ENCODE measurements around the gene SMC5. TPM values are rescaled to one million over a fixed set of nuclear protein-coding genes. Genes with fewer than 3 reads are reported as not detected.

SMC5 gene
- total RNA-seq, 1 donor from 2014 or later = 29.7 TPM

GRCh38 chr9:70250221-70250620 lies 8.6 kb upstream of the SMC5 start:
- Histone ChIP-seq H3K36me3 (no peaks in the 10 kb centered on the region), H3K4me3 (no peak overlapping the region), H3K9me3 (no peaks in the 10 kb centered on the region), H3K27ac (no peak overlapping the region), H3K4me1 (peaks cover 2% of the 10 kb centered on the region), H3K27me3 (no peaks in the 10 kb centered on the region)
- intact Hi-C loops (cut with DNase I) = no loop called here
- no peak for DNase-seq (ENCODE audit: extremely low spot score in 2 of 2)
- TF ChIP-seq CTCF (IDR thresholded peaks at IDR 0.05) (no peak), POLR2A (IDR thresholded peaks at IDR 0.05) (no peak), POLR2AphosphoS5 (IDR thresholded peaks at IDR 0.05; ENCODE audit: insufficient read depth in 1 of 2, low read depth in 1 of 2) (no peak)

- H3K27me3 ChIP-seq = no peaks in the 10 kb centered on the region
- H3K36me3 ChIP-seq = no peaks in the 10 kb centered on the region
- no peak for DNase-seq (ENCODE audit: extremely low spot score in 2 of 2)
- no peak overlapping the region for H3K27ac ChIP-seq
- peaks cover 41% of the 10 kb centered on the region for H3K4me1 ChIP-seq
- intact Hi-C loops (cut with DNase I) = no loop called here
- TF ChIP-seq CTCF (IDR thresholded peaks at IDR 0.05) (no peak), POLR2A (IDR thresholded peaks at IDR 0.05) (no peak), POLR2AphosphoS5 (IDR thresholded peaks at IDR 0.05; ENCODE audit: insufficient read depth in 1 of 2, low read depth in 1 of 2) (no peak)
- no peaks in the 10 kb centered on the region for H3K9me3 ChIP-seq
- no peak overlapping the region for H3K4me3 ChIP-seq
Observed at GRCh38 chr9:70255486-70255885, 3.3 kb upstream of the SMC5 start.

DNA sequence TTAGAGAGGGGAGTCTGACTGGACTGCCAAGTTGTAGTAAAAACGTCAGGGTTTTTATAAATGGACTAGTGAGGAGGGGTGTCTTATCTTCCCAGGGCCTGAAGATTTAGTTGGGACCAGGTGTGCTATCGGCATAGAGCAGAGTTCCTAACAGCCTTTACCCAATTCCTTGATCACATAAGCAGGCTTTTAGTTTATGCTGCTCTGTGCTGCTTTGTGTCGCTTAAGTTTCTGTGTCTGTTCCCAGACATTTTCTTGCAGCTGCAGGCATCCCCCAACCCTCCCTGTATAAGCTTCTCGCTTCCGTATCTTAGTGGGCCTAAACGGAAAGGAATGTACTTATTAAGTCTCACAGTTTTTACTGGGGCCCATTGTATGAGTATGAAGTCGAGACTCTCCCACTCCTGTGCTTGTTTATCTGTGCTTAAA lies 2.6 kb upstream of the SMC5 start:
- TF ChIP-seq POLR2AphosphoS5 (IDR thresholded peaks at IDR 0.05; ENCODE audit: insufficient read depth in 1 of 2, low read depth in 1 of 2) (no peak), CTCF (IDR thresholded peaks at IDR 0.05) (no peak), POLR2A (IDR thresholded peaks at IDR 0.05) (no peak)
- H3K27ac ChIP-seq = peak overlapping the region; percentile 21
- peaks cover 48% of the 10 kb centered on the region for H3K4me1 ChIP-seq
- no peaks in the 10 kb centered on the region for H3K27me3 ChIP-seq
- H3K36me3 ChIP-seq = no peaks in the 10 kb centered on the region
- no peaks in the 10 kb centered on the region for H3K9me3 ChIP-seq
- peak overlapping the region in 1 of 2 donors; percentile 20 for H3K4me3 ChIP-seq
- DNase-seq (ENCODE audit: extremely low spot score in 2 of 2) = no peak
- intact Hi-C loops (cut with DNase I) = no loop called here

DNA sequence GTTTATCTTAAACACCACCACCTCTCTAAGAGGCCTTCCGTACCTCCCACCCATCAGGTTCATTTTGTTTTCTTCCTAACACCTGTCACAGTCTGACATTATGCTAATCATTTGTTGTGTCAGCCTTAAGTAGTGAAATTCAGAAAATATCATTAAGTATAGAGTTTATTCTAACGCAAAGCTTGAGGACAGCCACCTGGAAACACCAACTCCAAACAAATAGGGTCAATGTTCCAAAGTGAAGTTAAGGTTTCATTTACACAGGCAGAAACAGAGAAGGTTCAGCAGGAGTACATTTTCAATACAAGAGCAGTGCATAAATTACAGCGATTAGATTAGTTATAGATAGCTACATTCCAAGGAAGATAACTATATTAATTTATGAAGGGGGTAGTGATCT lies 1.3 kb upstream of the SMC5 start:
- Histone ChIP-seq H3K9me3 (no peaks in the 10 kb centered on the region), H3K4me1 (peaks cover 61% of the 10 kb centered on the region), H3K27ac (peak overlapping the region; percentile 96), H3K36me3 (no peaks in the 10 kb centered on the region), H3K4me3 (peak overlapping the region; percentile 93 to 95), H3K27me3 (no peaks in the 10 kb centered on the region)
- TF ChIP-seq CTCF (IDR thresholded peaks at IDR 0.05) = no peak
- no peak for TF ChIP-seq POLR2A (IDR thresholded peaks at IDR 0.05)
- no peak for TF ChIP-seq POLR2AphosphoS5 (IDR thresholded peaks at IDR 0.05; ENCODE audit: insufficient read depth in 1 of 2, low read depth in 1 of 2)
- intact Hi-C loops (cut with DNase I) = no loop called here
- no peak for DNase-seq (ENCODE audit: extremely low spot score in 2 of 2)

DNA sequence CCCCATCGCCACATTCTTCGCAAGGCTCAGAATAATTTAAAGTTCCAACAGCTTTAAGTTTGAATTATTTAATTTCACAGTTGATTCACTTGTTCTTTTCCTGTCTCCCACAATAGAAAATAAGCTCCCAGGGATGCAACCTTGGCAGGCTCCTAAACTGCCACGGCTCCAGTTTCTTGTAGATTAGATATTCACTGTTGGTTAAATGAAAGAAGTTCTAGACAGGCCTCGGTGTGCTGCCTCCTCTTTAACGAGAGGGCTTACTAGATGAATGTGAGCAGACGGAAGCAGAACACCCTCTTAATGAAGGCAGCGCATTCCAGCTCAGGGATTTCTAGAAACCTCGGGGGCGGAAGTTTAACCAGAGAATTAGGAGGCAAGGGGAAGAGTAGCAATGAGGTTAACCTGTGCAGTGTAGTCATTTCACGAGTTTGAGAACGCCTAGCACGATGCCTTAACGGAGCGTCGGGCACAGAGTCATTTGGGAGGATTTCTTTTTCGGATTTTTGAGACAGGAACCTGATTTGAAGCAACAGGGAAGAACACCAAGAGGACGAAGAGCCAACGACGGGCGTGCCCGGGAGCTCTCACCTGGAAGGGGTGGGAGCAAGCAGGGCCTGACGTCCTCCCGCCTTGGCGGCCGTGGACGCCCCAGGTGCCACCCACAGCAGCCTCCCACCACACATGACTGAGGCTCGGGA lies 637 bp upstream of the SMC5 start:
- Histone ChIP-seq H3K27ac (peak overlapping the region; percentile 96), H3K4me1 (peaks cover 67% of the 10 kb centered on the region), H3K27me3 (no peaks in the 10 kb centered on the region), H3K36me3 (no peaks in the 10 kb centered on the region), H3K9me3 (no peaks in the 10 kb centered on the region), H3K4me3 (peak overlapping the region; percentile 93 to 95)
- no peak for DNase-seq (ENCODE audit: extremely low spot score in 2 of 2)
- intact Hi-C loops (cut with DNase I) = no loop called here
- TF ChIP-seq POLR2A (IDR thresholded peaks at IDR 0.05) (no peak), CTCF (IDR thresholded peaks at IDR 0.05) (no peak), POLR2AphosphoS5 (IDR thresholded peaks at IDR 0.05; ENCODE audit: insufficient read depth in 1 of 2, low read depth in 1 of 2) (no peak)

Measured in vagina (tissue), 2 donors.